Measurements from ENCODE around the gene NADK2. TPM values are rescaled to one million over a fixed set of nuclear protein-coding genes. Genes with fewer than 3 reads are reported as not detected.

NADK2 gene
- total and polyA plus RNA-seq, 11 donors: 10.4 to 41.8 (median 35.8) TPM

GRCh38 chr5:36181774-36182173 is 60.0 kb downstream of the NADK2 start:
- no peak overlapping the region for H3K4me3 ChIP-seq
- ATAC-seq: no peak
- no peak for DNase-seq
- no peaks in the 10 kb centered on the region for H3K4me1 ChIP-seq
- H3K27ac ChIP-seq: no peak overlapping the region
- 61 to 74% (median 71%) methylated on average over 2 of the region's 2 CpGs for WGBS, 4 donors
- TF ChIP-seq POLR2A (IDR thresholded peaks at IDR 0.05): no peak
- no peak for TF ChIP-seq CTCF (IDR thresholded peaks at IDR 0.05)
- intact Hi-C loops (cut with DNase I): loop anchor here in 1 of 10 donors (10.0 kb wide), 1 partner anchor 123 kb away; the partner anchor contains the start of gene RANBP3L
- peaks cover 0 to 72% (median 63%) of the 10 kb centered on the region in 9 donors for H3K36me3 ChIP-seq
- no peaks in the 10 kb centered on the region for H3K27me3 ChIP-seq
- H3K9me3 ChIP-seq: peaks cover 0 to 6% (median 0%) of the 10 kb centered on the region in 12 donors

GRCh38 chr5:36180556-36181350 is 61.0 kb downstream of the NADK2 start:
- Histone ChIP-seq H3K9me3 (peaks cover 0 to 6% (median 0%) of the 10 kb centered on the region in 12 donors), H3K4me1 (no peaks in the 10 kb centered on the region), H3K4me3 (no peak overlapping the region), H3K36me3 (peaks cover 0 to 78% (median 66%) of the 10 kb centered on the region in 9 donors), H3K27ac (no peak overlapping the region), H3K27me3 (no peaks in the 10 kb centered on the region)
- ATAC-seq (no peak), DNase-seq (no peak)
- WGBS, 4 donors: 94 to 96% (median 95%) methylated on average over 2 of the region's 2 CpGs
- TF ChIP-seq CTCF (IDR thresholded peaks at IDR 0.05): no peak
- no peak for TF ChIP-seq POLR2A (IDR thresholded peaks at IDR 0.05)
- intact Hi-C loops (cut with DNase I): loop anchor here in 1 of 10 donors (10.0 kb wide), 1 partner anchor 124 kb away; the partner anchor contains the start of gene RANBP3L

- H3K27me3 ChIP-seq: no peaks in the 10 kb centered on the region
- TF ChIP-seq POLR2A (IDR thresholded peaks at IDR 0.05) (no peak), CTCF (IDR thresholded peaks at IDR 0.05) (no peak)
- no peaks in the 10 kb centered on the region for H3K4me1 ChIP-seq
- WGBS, 4 donors: 88 to 93% (median 93%) methylated on average over 4 of the region's 4 CpGs
- no peaks in the 10 kb centered on the region for H3K9me3 ChIP-seq
- ATAC-seq (no peak), DNase-seq (no peak)
- peaks cover 0 to 86% (median 69%) of the 10 kb centered on the region in 9 donors for H3K36me3 ChIP-seq
- no peak overlapping the region for H3K4me3 ChIP-seq
- no peak overlapping the region for H3K27ac ChIP-seq
- intact Hi-C loops (cut with DNase I): loop anchor here (2.0 to 10.0 kb wide), 8 partner anchors 122 to 515 kb away; partner anchors contain the start of gene RANBP3L (in 4 of the 10)
Observed at GRCh38 chr5:36179950-36180349, 61.8 kb downstream of the NADK2 start.

GRCh38 chr5:36178524-36178890 is 63.2 kb downstream of the NADK2 start:
- no peaks in the 10 kb centered on the region for H3K4me1 ChIP-seq
- TF ChIP-seq CTCF (IDR thresholded peaks at IDR 0.05): no peak
- TF ChIP-seq POLR2A (IDR thresholded peaks at IDR 0.05): no peak
- H3K27me3 ChIP-seq: no peaks in the 10 kb centered on the region
- H3K4me3 ChIP-seq: no peak overlapping the region
- no peak for DNase-seq
- no peak overlapping the region for H3K27ac ChIP-seq
- ATAC-seq: no peak
- intact Hi-C loops (cut with DNase I): loop anchor here in 9 of 10 donors (2.0 to 10.0 kb wide), 8 partner anchors 124 to 516 kb away; partner anchors contain the start of gene RANBP3L (in 3 of the 9)
- WGBS, 4 donors: 90 to 96% (median 95%) methylated on average over 3 of the region's 3 CpGs
- peaks cover 0 to 95% (median 73%) of the 10 kb centered on the region in 9 donors for H3K36me3 ChIP-seq
- no peaks in the 10 kb centered on the region for H3K9me3 ChIP-seq

Data from heart left ventricle (tissue), 16 donors.